Endothelial cell of umbilical vein (primary cell): ENCODE measurements around the gene DNMT3B. TPM values are rescaled to one million over a fixed set of nuclear protein-coding genes. Genes with fewer than 3 reads are reported as not detected.

Experiments used
- BruUV-seq: library from RNA; stranded (reverse); fragments of 400-500 nt; replicated peaks from 2 replicates; lab custom pipeline; 2021; lab: Mats Ljungman, UMichigan
- CTCF ChIA-PET: fragments of 300-600, 350-600 bp; sonication (Branson Sonifier 250); formaldehyde crosslinking; loops from one replicate; lab custom pipeline; 2021; ENCODE audit warnings: antibody characterized with exemption, inconsistent platforms; lab: Charles Lee
- POLR2A ChIA-PET: fragments of 300-600, 350-600 bp; sonication (Branson Sonifier 250); formaldehyde crosslinking; loops from one replicate; lab custom pipeline; 2021; ENCODE audit warnings: antibody characterized with exemption, inconsistent platforms; lab: Charles Lee
- DNase-seq: peaks from one replicate; pipeline ENCODE4 v3.0.0-alpha.2; 2011; ENCODE audit warnings: low read depth, low spot score
- FAIRE-seq: peaks from 2 replicates; lab custom pipeline; 2011; peaks lifted over from hg19 to GRCh38; lab: Jason Lieb, UNC
- H2AFZ ChIP-seq: 2 replicates; pipeline ENCODE4 v1.6.0; 2012; ENCODE audit warnings: low read depth, low read length, control low read depth, inconsistent platforms
- H3K27ac ChIP-seq: 2 replicates; pipeline ENCODE4 v1.5.1; 2011; ENCODE audit warnings: low read depth, mild to moderate bottlenecking, control low read depth, low read length, moderate library complexity; ENCODE audit not compliant: insufficient read depth
- H3K27me3 ChIP-seq, 2 experiments: 2 replicates each; pipeline versions ENCODE4 v1.6.0 to v1.6.1; 2011; ENCODE audit warnings: low read length in 2 of 2, mixed read lengths in 1 of 2; ENCODE audit not compliant: control insufficient read depth in 2 of 2, insufficient read depth in 2 of 2
- H3K36me3 ChIP-seq, 2 experiments: 2 replicates in 1 of 2; 3 replicates in 1 of 2; pipeline ENCODE4 v1.5.1; 2011; ENCODE audit warnings: low read length in 2 of 2, mild to moderate bottlenecking in 1 of 2, moderate library complexity in 1 of 2; ENCODE audit not compliant: control insufficient read depth in 2 of 2, insufficient read depth in 2 of 2; ENCODE audit errors: extremely low read depth in 1 of 2
- H3K4me1 ChIP-seq: 3 replicates; pipeline ENCODE4 v1.5.1; 2011; ENCODE audit warnings: mild to moderate bottlenecking, low read length; ENCODE audit not compliant: control insufficient read depth, insufficient read depth; ENCODE audit errors: extremely low read depth
- H3K4me2 ChIP-seq: 2 replicates; pipeline ENCODE4 v1.6.1; 2011; ENCODE audit warnings: low read length, control low read depth, mixed read lengths; ENCODE audit not compliant: insufficient read depth
- H3K4me3 ChIP-seq, 3 experiments: fragments of 200-600 bp in 1 of 3; sonication (generic), shearing (Covaris generic) in 1 of 3; replicated peaks in 1 of 3; 2 replicates each; pipeline ENCODE4 v1.5.1; 2011 to 2016; ENCODE audit warnings: control low read depth in 3 of 3, low read length in 3 of 3, mild to moderate bottlenecking in 2 of 3, inconsistent platforms in 1 of 3, low read depth in 1 of 3, moderate library complexity in 1 of 3; ENCODE audit not compliant: insufficient read depth in 1 of 3
- H3K79me2 ChIP-seq: 2 replicates; pipeline ENCODE4 v1.6.0; 2012; ENCODE audit warnings: low read length, inconsistent platforms; ENCODE audit not compliant: control insufficient read depth, insufficient read depth
- H3K9ac ChIP-seq: replicated peaks from 2 replicates; pipeline ENCODE3; 2011; ENCODE audit warnings: low read length, control low read depth; ENCODE audit not compliant: insufficient read depth; ENCODE audit errors: extremely low read depth
- H3K9me1 ChIP-seq: replicated peaks from 3 replicates; pipeline ENCODE4 v1.6.0; 2011; ENCODE audit warnings: mild to moderate bottlenecking, low read length; ENCODE audit not compliant: control insufficient read depth, insufficient read depth; ENCODE audit errors: extremely low read depth
- H3K9me3 ChIP-seq: replicated peaks from 2 replicates; pipeline ENCODE4 v1.5.1; 2012; ENCODE audit warnings: low read length, inconsistent platforms; ENCODE audit not compliant: control insufficient read depth, insufficient read depth
- H4K20me1 ChIP-seq: replicated peaks from 2 replicates; pipeline ENCODE3; 2011; ENCODE audit warnings: mild to moderate bottlenecking, low read length; ENCODE audit not compliant: control insufficient read depth, insufficient read depth; ENCODE audit errors: extremely low read depth
- CTCF ChIP-seq, 2 donors: IDR thresholded peaks; 1 replicate in 1 of 2; 2 replicates in 1 of 2; pipeline ENCODE4 v1.5.1; 2011; ENCODE audit warnings: low read length in 2 of 2, mild to moderate bottlenecking in 2 of 2, moderate library complexity in 2 of 2, control low read depth in 1 of 2, inconsistent platforms in 1 of 2, low read depth in 1 of 2; ENCODE audit not compliant: insufficient read depth in 1 of 2; ENCODE audit errors: extremely low read depth in 1 of 2
- EZH2 ChIP-seq: IDR thresholded peaks from 2 replicates; pipeline ENCODE4 v1.6.1; 2012; ENCODE audit warnings: borderline replicate concordance, low read depth, mild to moderate bottlenecking, moderate library complexity, low read length, inconsistent platforms; ENCODE audit not compliant: severe bottlenecking
- FOS ChIP-seq: IDR thresholded peaks from 2 replicates; pipeline ENCODE4 v1.6.1; 2011; ENCODE audit warnings: mild to moderate bottlenecking, low read length, moderate library complexity, borderline replicate concordance; ENCODE audit not compliant: insufficient read depth
- GATA2 ChIP-seq: IDR thresholded peaks from 2 replicates; pipeline ENCODE4 v1.7.0; 2011; ENCODE audit warnings: low read depth, mild to moderate bottlenecking, moderate library complexity, mixed read lengths, low read length; ENCODE audit not compliant: insufficient read length, insufficient read depth
- JUN ChIP-seq: IDR thresholded peaks from 2 replicates; pipeline ENCODE4 v1.6.1; 2011; ENCODE audit warnings: borderline replicate concordance, low read depth; ENCODE audit not compliant: insufficient read length, insufficient read depth
- MAX ChIP-seq: IDR thresholded peaks from 2 replicates; pipeline ENCODE4 v1.6.1; 2011; ENCODE audit not compliant: insufficient read depth, insufficient read length
- MYC ChIP-seq: IDR thresholded peaks from one replicate; pipeline ENCODE4 v1.6.1; 2011; ENCODE audit warnings: mild to moderate bottlenecking, low read depth, low read length
- POLR2A ChIP-seq: IDR thresholded peaks from 2 replicates; pipeline ENCODE4 v1.6.1; 2012; ENCODE audit warnings: low read depth, mild to moderate bottlenecking, control low read depth, low read length
- POLR2AphosphoS5 ChIP-seq: IDR thresholded peaks from 2 replicates; pipeline ENCODE4 v1.6.1; 2012; ENCODE audit warnings: low read depth, mild to moderate bottlenecking, control low read depth, low read length, moderate library complexity; ENCODE audit not compliant: insufficient read depth
- dilution Hi-C: fragments of 300-500 bp; cut with MboI; formaldehyde crosslinking; loops from one replicate; pipeline ENCODE4 v1.15.0; 2019; ENCODE audit warnings: low sequenced_read_pairs; ENCODE audit not compliant: extremely low pct_ligation_motif_present
- intact Hi-C: fragments of 100-400 bp; cut with micrococcal nuclease; formaldehyde crosslinking; loops from one replicate; pipeline ENCODE4 v1.10.0; 2022
- polyA plus RNA-seq, 4 experiments: library from polyadenylated mRNA; depleted of rRNA in 3 of 4; stranded (reverse) in 3 of 4; unstranded in 1 of 4; fragments of >200 nt; gene quantifications; 2 replicates each; pipeline versions ENCODE4 v1.2.1 to v1.2.3, GENCODE V29; 2011 to 2012; ENCODE audit warnings: missing spikeins in 1 of 4
- total RNA-seq: library from RNA; stranded (reverse); gene quantifications from 2 replicates; pipeline ENCODE4 v1.2.3, GENCODE V29; 2021

Gene DNMT3B
- total and polyA plus RNA-seq, 2 donors (not counting 3 experiments of a cell fraction or from before 2014, with no cell fraction given), result 3.6 to 6.8 TPM

- H3K27me3 ChIP-seq, result no peaks in the 10 kb centered on the region
- TF ChIP-seq FOS, result no peak
- TF ChIP-seq POLR2AphosphoS5, result no peak
- no peak for TF ChIP-seq JUN
- no peak for TF ChIP-seq MYC
- TF ChIP-seq GATA2, result no peak
- TF ChIP-seq EZH2, result no peak
- no peak for TF ChIP-seq CTCF (IDR thresholded peaks at IDR 0.05; ENCODE audit: extremely low read depth in 1 of 2, insufficient read depth in 1 of 2, low read depth in 1 of 2, low read length in 2 of 2)
- TF ChIP-seq POLR2A, result no peak
- TF ChIP-seq MAX, result no peak
- FAIRE-seq (no peak), DNase-seq (no peak)
- H3K9me1 ChIP-seq, result no peaks in the 10 kb centered on the region
- intact Hi-C loops, result no loop called here
- no peaks in the 10 kb centered on the region for H3K79me2 ChIP-seq
- H3K9ac ChIP-seq, result no peak overlapping the region
- no TSS peak for BruUV-seq
- H3K4me1 ChIP-seq, result no peaks in the 10 kb centered on the region
- H3K9me3 ChIP-seq, result no peaks in the 10 kb centered on the region
- H3K36me3 ChIP-seq, result peaks cover 0 to 9% of the 10 kb centered on the region in 2 experiments
- dilution Hi-C loops, result no loop called here
- H4K20me1 ChIP-seq, result no peaks in the 10 kb centered on the region
- ChIA-PET CTCF (interaction anchor here (0.5 to 1.9 kb wide), 3 partner anchors 15 to 159 kb away, joined by 4 to 8 read pairs (median 4); partner anchors contain the start of gene MAPRE1), POLR2A (interaction anchor here (1.0 kb wide), 1 partner anchor 15 kb away, joined by 5 read pairs; the partner anchor contains the start of gene MAPRE1)
- H3K27ac ChIP-seq, result no peak overlapping the region
- H2AFZ ChIP-seq, result no peak overlapping the region
- H3K4me3 ChIP-seq, result no peak overlapping the region
- no peak overlapping the region for H3K4me2 ChIP-seq
These were observed 42.6 kb downstream of the DNMT3B start for GRCh38 chr20:32804817-32805216.
